HepG2 (cell line): ENCODE data around the gene SORBS2. TPM values are rescaled to one million over a fixed set of nuclear protein-coding genes. Genes with fewer than 3 reads are reported as not detected.

Source experiments
- ATAC-seq: fragments of 200-7000 bp; cut with Tn5 transposase; 3 replicates; pipeline ENCODE4 v1.9.1; 2020; ENCODE audit warnings: mild to moderate bottlenecking, moderate library complexity
- BruUV-seq: library from RNA; stranded (reverse); fragments of 400-500 nt; replicated peaks from 2 replicates; lab custom pipeline; 2021; lab: Mats Ljungman, UMichigan
- CTCF ChIA-PET: fragments of 300-600 bp; formaldehyde crosslinking; extraction: SDS; loops from one replicate; lab custom pipeline; 2021; ENCODE audit warnings: low total read pairs, inconsistent platforms, low intra/inter-chr PET ratio; lab: Yijun Ruan, JAX
- POLR2A ChIA-PET: fragments of 350-600 bp; sonication (Branson Sonifier 250); formaldehyde crosslinking; loops from one replicate; lab custom pipeline; 2020; ENCODE audit warnings: antibody characterized with exemption, inconsistent platforms; lab: Yijun Ruan, JAX
- DNase-seq: peaks from one replicate; pipeline ENCODE4 v3.0.0-alpha.2; 2015; ENCODE audit warnings: low spot score
- FAIRE-seq: peaks from 3 replicates; lab custom pipeline; 2011; peaks lifted over from hg19 to GRCh38; lab: Jason Lieb, UNC
- H2AFZ ChIP-seq: one replicate; pipeline ENCODE4 v1.6.1; 2011; ENCODE audit warnings: low read length, inconsistent platforms
- H3K27ac ChIP-seq: fragments of 300-600 bp; 3 replicates; pipeline ENCODE4 v1.8.0; 2011; ENCODE audit warnings: mixed run types, mild to moderate bottlenecking, mixed read lengths, low read length, inconsistent platforms; ENCODE audit not compliant: insufficient read depth; ENCODE audit errors: extremely low read length
- H3K27me3 ChIP-seq, 2 experiments: fragments of 200-600 bp in 1 of 2; 2 replicates in 1 of 2; 3 replicates in 1 of 2; pipeline versions ENCODE4 v1.6.0 to v1.8.0; 2011; ENCODE audit warnings: low read length in 2 of 2, mild to moderate bottlenecking in 2 of 2, moderate library complexity in 2 of 2, inconsistent platforms in 1 of 2; ENCODE audit not compliant: insufficient read depth in 2 of 2, control insufficient read depth in 1 of 2
- H3K36me3 ChIP-seq, 2 experiments: fragments of 200-600 bp in 1 of 2; replicated peaks in 1 of 2; 2 replicates in 1 of 2; 3 replicates in 1 of 2; pipeline versions ENCODE4 v1.5.1 to v1.8.0; 2011; ENCODE audit warnings: low read length in 2 of 2, inconsistent platforms in 1 of 2; ENCODE audit not compliant: insufficient read depth in 2 of 2, control insufficient read depth in 1 of 2
- H3K4me1 ChIP-seq: 2 replicates; pipeline ENCODE4 v1.5.1; 2012; ENCODE audit warnings: low read length, inconsistent platforms; ENCODE audit not compliant: insufficient read depth
- H3K4me2 ChIP-seq: 2 replicates; pipeline ENCODE4 v1.6.0; 2011; ENCODE audit warnings: low read depth, low read length, inconsistent platforms
- H3K4me3 ChIP-seq, 3 experiments: fragments of 200-600 bp in 1 of 3; sonication (generic), shearing (Covaris generic) in 1 of 3; replicated peaks in 1 of 3; 2 replicates each; pipeline ENCODE4 v1.5.1; 2011 to 2016; ENCODE audit warnings: low read length in 3 of 3, inconsistent platforms in 2 of 3, low read depth in 2 of 3, mild to moderate bottlenecking in 2 of 3, control low read depth in 1 of 3, mixed read lengths in 1 of 3; ENCODE audit not compliant: insufficient read depth in 1 of 3
- H3K79me2 ChIP-seq: one replicate; pipeline ENCODE4 v1.6.1; 2011; ENCODE audit warnings: low read length, inconsistent platforms; ENCODE audit not compliant: insufficient read depth
- H3K9ac ChIP-seq: 2 replicates; pipeline ENCODE4 v1.6.0; 2011; ENCODE audit warnings: mild to moderate bottlenecking, low read depth, low read length, inconsistent platforms; ENCODE audit not compliant: insufficient read depth
- H3K9me3 ChIP-seq: 2 replicates; pipeline ENCODE4 v1.5.1; 2012; ENCODE audit warnings: mild to moderate bottlenecking, low read length
- H4K20me1 ChIP-seq: 2 replicates; pipeline ENCODE4 v1.6.0; 2011; ENCODE audit warnings: inconsistent platforms, mild to moderate bottlenecking, low read length, moderate library complexity; ENCODE audit not compliant: insufficient read depth
- BORCS8-MEF2B ChIP-seq: sonication (generic); formaldehyde crosslinking; IDR thresholded peaks from 2 replicates; pipeline ENCODE4 v1.8.0; 2022; ENCODE audit warnings: mild to moderate bottlenecking, missing genetic modification reagents
- RBFOX2 ChIP-seq: fragments of 200-400 bp; formaldehyde crosslinking; IDR thresholded peaks from 2 replicates; pipeline ENCODE4 v1.6.1; 2017; ENCODE audit warnings: low read depth, mild to moderate bottlenecking, low read length
- SNAPC2 ChIP-seq: sonication (generic); formaldehyde crosslinking; IDR thresholded peaks from 2 replicates; pipeline ENCODE4 v1.8.1; 2022; ENCODE audit warnings: mild to moderate bottlenecking, missing genetic modification reagents
- SOX13 ChIP-seq, 3 experiments: fragments of 450-650 bp in 1 of 3; sonication (generic) in 1 of 3; formaldehyde crosslinking in 1 of 3; IDR thresholded peaks in 2 of 3; conservative IDR thresholded peaks in 1 of 3; 2 replicates each; pipeline versions ENCODE4 v1.5.0 to v1.6.1; 2016 to 2020; ENCODE audit warnings: antibody characterized with exemption in 1 of 3, mild to moderate bottlenecking in 1 of 3, missing compliant biosample characterization in 1 of 3, missing genetic modification reagents in 1 of 3, moderate library complexity in 1 of 3
- SOX5 ChIP-seq: IDR thresholded peaks from 2 replicates; pipeline ENCODE4 v1.6.1; 2016; ENCODE audit warnings: borderline replicate concordance
- TP53 ChIP-seq: sonication (generic); formaldehyde crosslinking; conservative IDR thresholded peaks from 2 replicates; pipeline ENCODE4 v1.4.0; 2020; ENCODE audit warnings: missing genetic modification reagents
- ZBTB34 ChIP-seq: sonication (generic); formaldehyde crosslinking; IDR thresholded peaks from 2 replicates; pipeline ENCODE4 v1.8.0; 2022; ENCODE audit warnings: mild to moderate bottlenecking, missing genetic modification reagents
- ZFP1 ChIP-seq: IDR thresholded peaks from 2 replicates; pipeline ENCODE4 v1.6.1; 2016
- ZSCAN31 ChIP-seq: sonication (generic); formaldehyde crosslinking; IDR thresholded peaks from 2 replicates; pipeline ENCODE4 v1.5.0; 2020; ENCODE audit warnings: low read depth, mild to moderate bottlenecking, missing genetic modification reagents
- WGBS: methylation state at CpG from one replicate; pipeline ENCODE4 v1.1.6; 2017; ENCODE audit warnings: low lambda C conversion rate; 5-methylcytosine and 5-hydroxymethylcytosine counted together
- in situ Hi-C: cut with HindIII; loops from 2 replicates; pipeline ENCODE4 v1.10.0; 2017; ENCODE audit warnings: low pct_unique_long_range_greater_than_20kb; ENCODE audit not compliant: extremely low pct_ligation_motif_present
- intact Hi-C: fragments of 100-400 bp; cut with micrococcal nuclease; formaldehyde crosslinking; loops from one replicate; pipeline ENCODE4 v1.10.0; 2022; ENCODE audit not compliant: unreplicated experiment
- polyA plus RNA-seq, 8 experiments: library from polyadenylated mRNA; depleted of rRNA in 3 of 8; stranded (reverse) in 7 of 8; unstranded in 1 of 8; fragments of >200 nt; fragmentation: Illumina TruSeq in 4 of 8; extraction: Trizol in 4 of 8; gene quantifications; 2 replicates each; pipeline versions ENCODE4 v1.2.1 to v1.2.3, GENCODE V29; 2011 to 2016; ENCODE audit warnings: low read depth in 4 of 8, missing spikeins in 1 of 8, mixed read lengths in 1 of 8; ENCODE audit not compliant: insufficient read depth in 1 of 8
- total RNA-seq, 5 experiments: library from RNA; depleted of rRNA; stranded (reverse); fragments of >200 nt; fragmentation: Illumina TruSeq; extraction: Trizol; gene quantifications; 2 replicates each; pipeline ENCODE4 v1.2.3, GENCODE V29; 2016; ENCODE audit warnings: low read depth in 1 of 5

The SORBS2 gene
- total and polyA plus RNA-seq, 2 of the 13 experiments (the other 11 are each of a cell fraction or from before 2014, with no cell fraction given), result 25.0 to 80.5 TPM

GRCh38 chr4:185779517-185779916 is 32.5 kb downstream of the SORBS2 start:
- DNase-seq (peak; percentile 82), FAIRE-seq (no peak), ATAC-seq (peak; percentile 23; the same call in 2 of the 3 replicates)
- H3K27ac ChIP-seq, result no peak overlapping the region
- no peak overlapping the region for H3K4me2 ChIP-seq
- no peak overlapping the region for H3K9ac ChIP-seq
- H3K4me3 ChIP-seq, result no peak overlapping the region
- H4K20me1 ChIP-seq, result no peaks in the 10 kb centered on the region
- H3K9me3 ChIP-seq, result no peaks in the 10 kb centered on the region
- BruUV-seq, result no TSS peak
- H3K36me3 ChIP-seq, result 0 out of 5 replicates have a peak, but pooled peaks cover 1 to 3% of the 10 kb centered on the region in 2 experiments
- WGBS, result 93% methylated on average over 3 of the region's 3 CpGs
- H3K79me2 ChIP-seq, result peaks cover 2% of the 10 kb centered on the region
- H3K27me3 ChIP-seq, result no peaks in the 10 kb centered on the region
- TF ChIP-seq SOX5 (CRISPR knock-in tag), result peak; percentile 86; the same call in 1 of the 2 replicates
- TF ChIP-seq SNAPC2 (CRISPR knock-in tag), result no peak
- no peak for TF ChIP-seq ZBTB34 (CRISPR knock-in tag)
- TF ChIP-seq ZSCAN31 (CRISPR knock-in tag), result no peak
- no peak for TF ChIP-seq TP53 (CRISPR knock-in tag)
- no peak for TF ChIP-seq RBFOX2
- no peak for TF ChIP-seq ZFP1 (CRISPR knock-in tag)
- TF ChIP-seq SOX13 (IDR thresholded peaks at IDR 0.05), result peak; percentile 46; the same call in 1 of the 2 replicates
- TF ChIP-seq SOX13 (CRISPR knock-in tag; conservative IDR thresholded peaks at IDR 0.05 in 1 of 2, IDR thresholded peaks at IDR 0.05 in 1 of 2), result peak in 1 of 2 experiments; percentile 88; a peak in 2 of 4 replicates
- TF ChIP-seq BORCS8-MEF2B (CRISPR knock-in tag), result no peak
- intact Hi-C loops (no loop called here), in situ Hi-C loops (no loop called here)
- no peak overlapping the region for H2AFZ ChIP-seq
- ChIA-PET CTCF (no interaction called here), POLR2A (no interaction called here)
- peaks cover 68% of the 10 kb centered on the region for H3K4me1 ChIP-seq
